ENCODE data around the gene LAMC2. TPM values are rescaled to one million over a fixed set of nuclear protein-coding genes. Genes with fewer than 3 reads are reported as not detected.
"Not testable (repeated sequence)": the region's sequence is repeated elsewhere in the genome, so short reads cannot be mapped to it uniquely, and the experiment has no call there.

The LAMC2 gene
- total and polyA plus RNA-seq, 2 donors from 2014 or later: 4.0 to 89.0 TPM

DNA sequence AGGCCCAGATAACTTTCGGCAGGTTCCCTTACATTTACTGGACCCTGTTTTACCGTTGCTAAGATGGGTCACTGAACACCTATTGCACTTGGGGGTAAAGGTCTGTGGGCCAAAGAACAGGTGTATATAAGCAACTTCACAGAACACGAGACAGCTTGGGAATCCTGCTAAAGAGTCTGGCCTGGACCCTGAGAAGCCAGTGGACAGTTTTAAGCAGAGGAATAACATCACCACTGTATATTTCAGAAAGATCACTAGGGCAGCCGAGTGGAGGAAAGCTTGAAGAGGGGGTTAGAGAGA lies 54.4 kb downstream of the LAMC2 start:
- Histone ChIP-seq H3K9me3 (ENCODE audit: control insufficient read depth in 2 of 3, insufficient read depth in 1 of 3, low read length in 3 of 3) (no peaks in the 10 kb centered on the region), H3K4me1 (ENCODE audit: control insufficient read depth in 2 of 3, insufficient read depth in 2 of 3, low read depth in 1 of 3, low read length in 3 of 3) (peaks cover 0 to 6% (median 0%) of the 10 kb centered on the region in 3 donors), H3K4me3 (ENCODE audit: low read length in 3 of 3) (no peak overlapping the region), H3K27ac (ENCODE audit: low read depth in 2 of 2, low read length in 2 of 2) (no peak overlapping the region), H3K27me3 (ENCODE audit: control insufficient read depth, insufficient read depth, low read length) (no peaks in the 10 kb centered on the region), H3K9ac (ENCODE audit: low read length in 3 of 3) (no peak overlapping the region), H3K36me3 (ENCODE audit: control insufficient read depth in 2 of 3, insufficient read depth in 3 of 3, low read length in 3 of 3) (no peaks in the 10 kb centered on the region)
- intact Hi-C loops (cut with DNase I): no loop called here
- no peak for TF ChIP-seq CTCF (IDR thresholded peaks at IDR 0.05; ENCODE audit: borderline replicate concordance, extremely low read depth, insufficient read depth)
- no peak for FAIRE-seq
- DNase-seq: no peak

GRCh38 chr1:183240853-183241252 lies 54.8 kb downstream of the LAMC2 start:
- intact Hi-C loops (cut with DNase I); H3K27ac ChIP-seq (ENCODE audit: low read depth in 2 of 2, low read length in 2 of 2): not testable (repeated sequence)

GRCh38 chr1:183241471-183241870 lies 55.4 kb downstream of the LAMC2 start:
- H3K36me3 ChIP-seq (ENCODE audit: control insufficient read depth in 2 of 3, insufficient read depth in 3 of 3, low read length in 3 of 3): no peaks in the 10 kb centered on the region
- H3K9me3 ChIP-seq (ENCODE audit: control insufficient read depth in 2 of 3, insufficient read depth in 1 of 3, low read length in 3 of 3): no peaks in the 10 kb centered on the region
- no peak overlapping the region for H3K4me3 ChIP-seq (ENCODE audit: low read length in 3 of 3)
- no peaks in the 10 kb centered on the region for H3K27me3 ChIP-seq (ENCODE audit: control insufficient read depth, insufficient read depth, low read length)
- intact Hi-C loops (cut with DNase I): no loop called here
- no peak for TF ChIP-seq CTCF (IDR thresholded peaks at IDR 0.05; ENCODE audit: borderline replicate concordance, extremely low read depth, insufficient read depth)
- H3K9ac ChIP-seq (ENCODE audit: low read length in 3 of 3): no peak overlapping the region
- DNase-seq (no peak), FAIRE-seq (no peak)
- peaks cover 0 to 6% (median 0%) of the 10 kb centered on the region in 3 donors for H3K4me1 ChIP-seq (ENCODE audit: control insufficient read depth in 2 of 3, insufficient read depth in 2 of 3, low read depth in 1 of 3, low read length in 3 of 3)
- no peak overlapping the region for H3K27ac ChIP-seq (ENCODE audit: low read depth in 2 of 2, low read length in 2 of 2)

More at GRCh38 chr1:183240853-183241252, 54.8 kb downstream of the LAMC2 start:
- not testable (repeated sequence) for H3K4me1 ChIP-seq (ENCODE audit: control insufficient read depth in 2 of 3, insufficient read depth in 2 of 3, low read depth in 1 of 3, low read length in 3 of 3); H3K36me3 ChIP-seq (ENCODE audit: control insufficient read depth in 2 of 3, insufficient read depth in 3 of 3, low read length in 3 of 3); FAIRE-seq; H3K4me3 ChIP-seq (ENCODE audit: low read length in 3 of 3); H3K27me3 ChIP-seq (ENCODE audit: control insufficient read depth, insufficient read depth, low read length); DNase-seq; H3K9me3 ChIP-seq (ENCODE audit: control insufficient read depth in 2 of 3, insufficient read depth in 1 of 3, low read length in 3 of 3); H3K9ac ChIP-seq (ENCODE audit: low read length in 3 of 3)

- Histone ChIP-seq H3K9ac (ENCODE audit: low read length in 3 of 3) (no peak overlapping the region), H3K27me3 (ENCODE audit: control insufficient read depth, insufficient read depth, low read length) (no peaks in the 10 kb centered on the region), H3K27ac (ENCODE audit: low read depth in 2 of 2, low read length in 2 of 2) (no peak overlapping the region), H3K4me1 (ENCODE audit: control insufficient read depth in 2 of 3, insufficient read depth in 2 of 3, low read depth in 1 of 3, low read length in 3 of 3) (peaks cover 0 to 6% (median 0%) of the 10 kb centered on the region in 3 donors), H3K9me3 (ENCODE audit: control insufficient read depth in 2 of 3, insufficient read depth in 1 of 3, low read length in 3 of 3) (no peaks in the 10 kb centered on the region), H3K4me3 (ENCODE audit: low read length in 3 of 3) (no peak overlapping the region), H3K36me3 (ENCODE audit: control insufficient read depth in 2 of 3, insufficient read depth in 3 of 3, low read length in 3 of 3) (no peaks in the 10 kb centered on the region)
- FAIRE-seq (no peak), DNase-seq (no peak)
- intact Hi-C loops (cut with DNase I): no loop called here
- TF ChIP-seq CTCF (IDR thresholded peaks at IDR 0.05; ENCODE audit: borderline replicate concordance, extremely low read depth, insufficient read depth): no peak
Observed at GRCh38 chr1:183242556-183242955, 56.5 kb downstream of the LAMC2 start.
